B cell (primary cell): ENCODE measurements around the gene PAK6. TPM values are rescaled to one million over a fixed set of nuclear protein-coding genes. Genes with fewer than 3 reads are reported as not detected.

Experiments
- ATAC-seq: fragments of 200-7000 bp; cut with Tn5 transposase; one replicate; pipeline ENCODE4 v1.10.0; 2021; ENCODE audit warnings: low read depth, mild to moderate bottlenecking, moderate number of reproducible peaks, moderate library complexity
- CTCF ChIA-PET: fragments of 350-600 bp; sonication (Branson Sonifier 250); formaldehyde crosslinking; loops from one replicate; lab custom pipeline; 2021; ENCODE audit warnings: antibody characterized with exemption, inconsistent platforms; lab: Charles Lee
- POLR2A ChIA-PET: fragments of 350-600 bp; sonication (Branson Sonifier 250); formaldehyde crosslinking; loops from one replicate; lab custom pipeline; 2021; ENCODE audit warnings: antibody characterized with exemption; lab: Charles Lee
- DNase-seq: peaks from one replicate; pipeline ENCODE4 v3.0.0; 2013
- H2AFZ ChIP-seq: 2 replicates; pipeline ENCODE4 v1.6.1; 2012; ENCODE audit warnings: mild to moderate bottlenecking, low read depth, low read length; ENCODE audit not compliant: insufficient read depth, poor library complexity, severe bottlenecking
- H3K27ac ChIP-seq, 2 donors: 1 replicate in 1 of 2; 2 replicates in 1 of 2; pipeline ENCODE4 v1.5.1; 2012 to 2013; ENCODE audit warnings: low read length in 2 of 2, mild to moderate bottlenecking in 2 of 2, moderate library complexity in 1 of 2
- H3K27me3 ChIP-seq, 4 experiments: fragments of 200-600 bp in 1 of 4; sonication (generic) in 1 of 4; replicated peaks in 1 of 4; 1 replicate in 2 of 4; 2 replicates in 2 of 4; pipeline versions ENCODE4 v1.6.1 to v1.7.0; 2013 to 2016; ENCODE audit warnings: low read length in 3 of 4, mild to moderate bottlenecking in 2 of 4, mixed read lengths in 1 of 4, moderate library complexity in 1 of 4; ENCODE audit not compliant: insufficient read depth in 4 of 4, control insufficient read depth in 3 of 4; ENCODE audit errors: control extremely low read depth in 1 of 4
- H3K36me3 ChIP-seq, 2 experiments: replicated peaks in 1 of 2; 1 replicate in 1 of 2; 2 replicates in 1 of 2; pipeline versions ENCODE4 v1.6.1 to v1.7.1; 2013; ENCODE audit warnings: low read length in 1 of 2; ENCODE audit not compliant: insufficient read depth in 2 of 2, control insufficient read depth in 1 of 2; ENCODE audit errors: control extremely low read depth in 1 of 2, extremely low read depth in 1 of 2
- H3K4me1 ChIP-seq, 2 donors: fragments of 200-600 bp in 1 of 2; sonication (generic) in 1 of 2; 1 replicate in 1 of 2; 2 replicates in 1 of 2; pipeline versions ENCODE4 v1.5.1 to v1.6.1; 2013 to 2017; ENCODE audit warnings: low read length in 2 of 2; ENCODE audit not compliant: control insufficient read depth in 2 of 2, insufficient read depth in 2 of 2
- H3K4me2 ChIP-seq: replicated peaks from 2 replicates; pipeline ENCODE3; 2012; ENCODE audit warnings: mild to moderate bottlenecking, low read depth, low read length; ENCODE audit not compliant: poor library complexity, severe bottlenecking
- H3K4me3 ChIP-seq, 5 experiments: fragments of 200-600 bp in 1 of 5; sonication (generic) in 1 of 5; 1 replicate in 3 of 5; 2 replicates in 2 of 5; pipeline versions ENCODE4 v1.5.1 to v1.7.0; 2011 to 2016; ENCODE audit warnings: low read length in 4 of 5, mild to moderate bottlenecking in 4 of 5, low read depth in 2 of 5, control low read depth in 1 of 5, moderate library complexity in 1 of 5; ENCODE audit not compliant: insufficient read depth in 1 of 5; ENCODE audit errors: control extremely low read depth in 1 of 5, extremely low read depth in 1 of 5
- H3K79me2 ChIP-seq: fragments of 200-600 bp; sonication (generic); one replicate; pipeline ENCODE4 v1.6.0; 2016; ENCODE audit warnings: low read length; ENCODE audit not compliant: control insufficient read depth, insufficient read depth
- H3K9ac ChIP-seq: fragments of 200-600 bp; sonication (generic); 2 replicates; pipeline ENCODE4 v1.6.1; 2017; ENCODE audit warnings: mild to moderate bottlenecking, low read length, moderate library complexity
- H3K9me3 ChIP-seq, 3 donors: one replicate each; pipeline versions ENCODE4 v1.6.1 to v1.7.1; 2013; ENCODE audit warnings: low read length in 2 of 3; ENCODE audit not compliant: control insufficient read depth in 2 of 3, insufficient read depth in 1 of 3; ENCODE audit errors: control extremely low read depth in 1 of 3
- H4K20me1 ChIP-seq: 2 replicates; pipeline ENCODE4 v1.6.0; 2012; ENCODE audit warnings: mild to moderate bottlenecking, low read length; ENCODE audit not compliant: insufficient read depth, control insufficient read depth, poor library complexity, severe bottlenecking
- H3K27ac Mint-ChIP-seq: one replicate; pipeline ENCODE4 v1.8.0; 2021; ENCODE audit warnings: mixed read lengths
- H3K27me3 Mint-ChIP-seq: one replicate; pipeline ENCODE4 v1.8.0; 2021; ENCODE audit warnings: mixed read lengths
- H3K4me1 Mint-ChIP-seq: one replicate; pipeline ENCODE4 v1.8.0; 2021; ENCODE audit warnings: mixed read lengths
- H3K4me3 Mint-ChIP-seq: one replicate; pipeline ENCODE4 v1.8.0; 2021; ENCODE audit warnings: mixed read lengths
- H3K9me3 Mint-ChIP-seq: one replicate; pipeline ENCODE4 v1.8.0; 2022; ENCODE audit warnings: mixed read lengths; ENCODE audit not compliant: insufficient read depth
- EZH2 ChIP-seq: IDR thresholded peaks from 2 replicates; pipeline ENCODE4 v1.6.1; 2012; ENCODE audit warnings: borderline replicate concordance, low read depth, mild to moderate bottlenecking, moderate library complexity, low read length; ENCODE audit not compliant: insufficient read depth, poor library complexity, severe bottlenecking
- WGBS: methylation state at CpG from one replicate; pipeline ENCODE4 v1.1.5; 2013; ENCODE audit warnings: missing lambda C conversion rate; ENCODE audit not compliant: insufficient coverage; 5-methylcytosine and 5-hydroxymethylcytosine counted together
- intact Hi-C: fragments of 100-400 bp; cut with micrococcal nuclease; formaldehyde crosslinking; loops from one replicate; pipeline ENCODE4 v1.10.0; 2022
- polyA plus RNA-seq: library from polyadenylated mRNA; depleted of rRNA; stranded (reverse); fragments of >200 nt; gene quantifications from 2 replicates; pipeline ENCODE4 v1.2.3, GENCODE V29; 2012
- total RNA-seq, 2 donors: library from RNA; stranded (reverse); fragments of 120-200 nt in 1 of 2; gene quantifications; 1 replicate in 1 of 2; 2 replicates in 1 of 2; pipeline versions ENCODE4 v1.2.3 to v1.2.4, GENCODE V29; 2013 to 2022
- TF ChIP-seq, protein P1 (sequence below): fragments of 200-600 bp; IDR thresholded peaks from one replicate; pipeline ENCODE4 v1.8.0; 2022; ENCODE audit warnings: antibody characterized with exemption, mild to moderate bottlenecking

Gene PAK6
- total and polyA plus RNA-seq, 2 donors (not counting 1 experiment from before 2014, with no cell fraction given), result 0.45 to 1.2 TPM

DNA sequence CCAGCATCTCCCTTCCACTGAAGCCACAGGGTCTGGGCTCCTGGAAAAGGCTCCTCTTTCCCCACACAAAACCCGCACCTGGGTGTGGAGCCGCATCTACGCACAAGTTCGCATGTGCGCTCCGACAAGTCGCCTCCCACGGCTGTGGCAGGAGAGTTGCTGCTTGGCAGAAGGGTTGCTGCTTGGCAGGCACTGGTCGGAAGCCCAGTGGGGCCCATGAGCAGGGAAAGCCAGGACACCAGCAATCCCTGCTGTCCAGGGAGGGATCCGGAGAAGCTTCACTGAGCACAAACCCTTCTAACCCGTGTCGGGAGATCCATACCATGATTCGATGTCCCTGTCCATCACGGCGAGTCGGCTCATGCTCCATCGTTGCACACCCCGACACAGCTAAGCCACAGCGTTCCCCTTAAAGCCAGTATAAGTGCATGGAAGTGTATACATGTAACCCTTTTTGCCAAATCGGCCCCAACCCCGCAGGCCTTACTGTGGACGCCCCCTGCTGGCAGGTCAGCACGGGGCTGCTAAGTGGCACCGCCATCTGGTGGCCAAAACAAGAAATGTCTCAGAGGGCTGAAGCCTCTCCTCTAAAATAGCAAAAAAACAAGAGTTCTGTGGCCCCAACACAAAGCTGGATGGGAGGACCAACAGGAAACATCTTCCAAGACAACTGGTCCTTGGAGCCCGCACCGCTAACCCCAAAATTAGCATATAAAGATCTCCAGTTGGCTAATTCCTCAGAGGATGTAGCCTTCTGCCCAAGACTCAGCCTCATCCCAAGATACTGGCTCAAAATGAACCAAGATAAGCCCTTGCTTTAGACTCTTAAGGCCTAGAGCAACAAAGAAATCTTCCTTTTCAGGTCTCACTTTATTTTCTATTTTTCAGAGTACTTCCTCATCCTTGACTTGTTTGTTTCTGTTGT, 35.7 kb downstream of the PAK6 start:
- Histone ChIP-seq H3K4me2 (no peak overlapping the region), H3K4me1 (peaks cover 6 to 18% of the 10 kb centered on the region in 2 donors), H3K79me2 (no peaks in the 10 kb centered on the region), H3K27me3 (peaks cover 0 to 28% (median 9%) of the 10 kb centered on the region in 4 experiments), H3K4me3 (no peak overlapping the region), H3K36me3 (no peaks in the 10 kb centered on the region), H3K27ac (no peak overlapping the region), H3K9me3 (peaks cover 0 to 6% (median 0%) of the 10 kb centered on the region in 3 donors), H3K9ac (no peak overlapping the region), H2AFZ (peak overlapping the region; percentile 34), H4K20me1 (no peaks in the 10 kb centered on the region)
- POLR2A ChIA-PET, result no interaction called here
- Mint-ChIP-seq H3K4me3 (no peak overlapping the region), H3K4me1 (peaks cover 22% of the 10 kb centered on the region), H3K27ac (peak overlapping the region; percentile 68), H3K27me3 (peaks cover 18% of the 10 kb centered on the region), H3K9me3 (no peaks in the 10 kb centered on the region)
- DNase-seq, result peak; percentile 92
- WGBS, result 61% methylated on average over 24 of the region's 26 CpGs
- CTCF ChIA-PET, result interaction anchor here (0.6 to 12.3 kb wide), 73 partner anchors 8 to 1160 kb away, joined by 3 to 382 read pairs (median 4); partner anchors contain the start of genes ANKRD63, BMF, BUB1B and CCDC9B
- peak; percentile 85 for ATAC-seq
- intact Hi-C loops, result loop anchor here (1.0 to 5.0 kb wide), 5 partner anchors 57 to 488 kb away; partner anchors contain the start of genes BMF and BUB1B
- TF ChIP-seq, protein P1, sequence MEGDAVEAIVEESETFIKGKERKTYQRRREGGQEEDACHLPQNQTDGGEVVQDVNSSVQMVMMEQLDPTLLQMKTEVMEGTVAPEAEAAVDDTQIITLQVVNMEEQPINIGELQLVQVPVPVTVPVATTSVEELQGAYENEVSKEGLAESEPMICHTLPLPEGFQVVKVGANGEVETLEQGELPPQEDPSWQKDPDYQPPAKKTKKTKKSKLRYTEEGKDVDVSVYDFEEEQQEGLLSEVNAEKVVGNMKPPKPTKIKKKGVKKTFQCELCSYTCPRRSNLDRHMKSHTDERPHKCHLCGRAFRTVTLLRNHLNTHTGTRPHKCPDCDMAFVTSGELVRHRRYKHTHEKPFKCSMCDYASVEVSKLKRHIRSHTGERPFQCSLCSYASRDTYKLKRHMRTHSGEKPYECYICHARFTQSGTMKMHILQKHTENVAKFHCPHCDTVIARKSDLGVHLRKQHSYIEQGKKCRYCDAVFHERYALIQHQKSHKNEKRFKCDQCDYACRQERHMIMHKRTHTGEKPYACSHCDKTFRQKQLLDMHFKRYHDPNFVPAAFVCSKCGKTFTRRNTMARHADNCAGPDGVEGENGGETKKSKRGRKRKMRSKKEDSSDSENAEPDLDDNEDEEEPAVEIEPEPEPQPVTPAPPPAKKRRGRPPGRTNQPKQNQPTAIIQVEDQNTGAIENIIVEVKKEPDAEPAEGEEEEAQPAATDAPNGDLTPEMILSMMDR, result peak; percentile 100
- TF ChIP-seq EZH2, result no peak
